ENCODE data around the gene GPD1L.
"Not testable (repeated sequence)": the region's sequence is repeated elsewhere in the genome, so short reads cannot be mapped to it uniquely, and the experiment has no call there.

Gene GPD1L

DNA sequence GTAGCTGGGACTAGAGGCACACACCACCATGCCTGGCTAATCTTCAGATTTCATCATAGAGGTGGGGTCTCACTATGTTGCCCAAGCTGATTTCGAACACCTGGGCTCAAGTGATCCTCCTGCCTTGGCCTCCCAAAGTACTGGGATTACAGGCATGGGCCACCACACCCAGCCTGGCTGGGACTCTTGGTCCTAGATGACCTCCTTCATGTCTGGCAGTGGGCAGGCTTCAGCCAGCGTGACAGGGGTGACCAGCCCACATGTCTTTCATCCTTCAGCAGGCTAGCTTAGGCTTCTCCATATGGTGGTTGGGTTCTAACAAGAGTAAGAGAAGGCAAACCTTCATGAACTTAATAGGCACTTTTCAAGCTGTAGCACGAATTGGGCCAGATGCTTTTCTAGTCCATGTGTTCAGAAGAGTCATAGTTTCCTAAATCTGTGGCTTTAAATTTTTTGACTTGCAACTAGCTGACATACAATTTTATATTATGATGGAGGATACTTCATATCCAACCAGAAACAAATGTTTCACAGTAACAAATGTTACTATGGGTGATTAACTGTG lies 7.6 kb downstream of the GPD1L start:
- no peak overlapping the region; the same call in 1 of the 2 replicates for H3K4me3 ChIP-seq (ENCODE audit: low read depth, low read length)
- TF ChIP-seq, protein P1, sequence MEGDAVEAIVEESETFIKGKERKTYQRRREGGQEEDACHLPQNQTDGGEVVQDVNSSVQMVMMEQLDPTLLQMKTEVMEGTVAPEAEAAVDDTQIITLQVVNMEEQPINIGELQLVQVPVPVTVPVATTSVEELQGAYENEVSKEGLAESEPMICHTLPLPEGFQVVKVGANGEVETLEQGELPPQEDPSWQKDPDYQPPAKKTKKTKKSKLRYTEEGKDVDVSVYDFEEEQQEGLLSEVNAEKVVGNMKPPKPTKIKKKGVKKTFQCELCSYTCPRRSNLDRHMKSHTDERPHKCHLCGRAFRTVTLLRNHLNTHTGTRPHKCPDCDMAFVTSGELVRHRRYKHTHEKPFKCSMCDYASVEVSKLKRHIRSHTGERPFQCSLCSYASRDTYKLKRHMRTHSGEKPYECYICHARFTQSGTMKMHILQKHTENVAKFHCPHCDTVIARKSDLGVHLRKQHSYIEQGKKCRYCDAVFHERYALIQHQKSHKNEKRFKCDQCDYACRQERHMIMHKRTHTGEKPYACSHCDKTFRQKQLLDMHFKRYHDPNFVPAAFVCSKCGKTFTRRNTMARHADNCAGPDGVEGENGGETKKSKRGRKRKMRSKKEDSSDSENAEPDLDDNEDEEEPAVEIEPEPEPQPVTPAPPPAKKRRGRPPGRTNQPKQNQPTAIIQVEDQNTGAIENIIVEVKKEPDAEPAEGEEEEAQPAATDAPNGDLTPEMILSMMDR (IDR thresholded peaks at IDR 0.05; ENCODE audit: low read depth, low read length, missing control alignments), result no peak
- no peak for DNase-seq (ENCODE audit: low read depth)

DNA sequence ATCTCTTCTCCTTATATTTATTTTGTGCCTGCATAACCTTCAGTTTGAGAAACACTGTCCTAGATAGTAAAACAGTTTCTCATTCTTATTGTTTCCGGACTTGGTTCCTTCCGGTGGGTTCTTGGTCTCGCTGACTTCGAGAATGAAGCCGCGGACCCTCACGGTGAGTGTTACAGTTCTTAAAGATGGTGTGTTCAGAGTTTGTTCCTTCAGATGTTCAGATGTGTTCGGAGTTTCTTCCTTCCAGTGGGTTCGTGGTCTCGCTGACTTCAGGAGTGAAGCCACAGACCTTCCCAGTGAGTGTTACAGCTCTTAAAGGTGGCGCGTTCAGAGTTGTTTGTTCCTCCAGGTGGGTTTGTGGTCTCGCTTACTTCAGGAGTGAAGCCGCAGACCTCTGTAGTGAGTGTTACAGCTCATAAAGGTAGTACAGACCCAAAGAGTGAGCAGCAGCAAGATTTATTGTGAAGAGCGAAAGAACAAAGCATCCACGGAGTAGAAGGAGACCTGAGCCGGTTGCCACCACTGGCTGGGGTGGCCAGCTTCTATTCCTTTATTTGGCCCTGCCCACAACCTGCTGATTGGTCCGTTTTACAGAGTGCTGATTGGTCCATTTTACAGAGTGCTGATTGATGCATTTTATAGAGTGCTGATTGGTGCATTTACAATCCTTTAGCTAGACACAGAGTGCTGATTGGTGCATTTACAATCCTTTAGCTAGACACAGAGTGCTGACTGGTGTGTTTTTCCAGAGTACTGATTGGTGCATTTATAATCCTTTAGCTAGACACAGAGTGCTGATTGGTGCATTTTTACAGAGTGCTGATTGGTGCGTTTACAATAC lies 8.3 kb downstream of the GPD1L start:
- H3K4me3 ChIP-seq (ENCODE audit: low read depth, low read length), result peak overlapping the region; percentile 28
- DNase-seq (ENCODE audit: low read depth), result not testable (repeated sequence)

DNA sequence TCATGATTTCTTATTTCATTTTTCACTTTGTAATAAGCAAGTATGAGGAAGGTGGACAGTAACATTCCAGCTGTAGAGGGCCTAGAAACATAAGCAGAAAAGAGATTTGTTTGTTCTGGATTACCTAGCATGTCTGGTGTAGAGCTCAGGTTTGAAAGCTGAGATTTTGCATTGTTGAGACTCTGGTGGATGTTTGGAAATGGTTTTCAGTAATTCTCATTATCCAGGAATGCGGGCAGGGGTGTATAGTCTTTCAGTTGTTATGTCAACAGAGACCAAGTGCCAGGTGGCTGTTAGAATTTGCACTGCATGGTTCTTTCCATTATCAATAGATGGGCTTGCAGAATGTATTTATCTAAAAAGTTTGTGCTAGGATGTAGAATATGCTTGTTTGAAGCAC lies 10.9 kb downstream of the GPD1L start:
- no peak overlapping the region for H3K4me3 ChIP-seq (ENCODE audit: low read depth, low read length)
- TF ChIP-seq, protein P1 (IDR thresholded peaks at IDR 0.05; ENCODE audit: low read depth, low read length, missing control alignments), result no peak
- no peak for DNase-seq (ENCODE audit: low read depth)

GRCh38 chr3:32118215-32118614 lies 11.8 kb downstream of the GPD1L start:
- DNase-seq (ENCODE audit: low read depth), result no peak
- TF ChIP-seq, protein P1 (IDR thresholded peaks at IDR 0.05; ENCODE audit: low read depth, low read length, missing control alignments), result no peak
- no peak overlapping the region for H3K4me3 ChIP-seq (ENCODE audit: low read depth, low read length)

GRCh38 chr3:32120471-32120870 lies 14.1 kb downstream of the GPD1L start:
- DNase-seq (ENCODE audit: low read depth), result no peak
- TF ChIP-seq, protein P1 (IDR thresholded peaks at IDR 0.05; ENCODE audit: low read depth, low read length, missing control alignments), result no peak
- no peak overlapping the region for H3K4me3 ChIP-seq (ENCODE audit: low read depth, low read length)

DNA sequence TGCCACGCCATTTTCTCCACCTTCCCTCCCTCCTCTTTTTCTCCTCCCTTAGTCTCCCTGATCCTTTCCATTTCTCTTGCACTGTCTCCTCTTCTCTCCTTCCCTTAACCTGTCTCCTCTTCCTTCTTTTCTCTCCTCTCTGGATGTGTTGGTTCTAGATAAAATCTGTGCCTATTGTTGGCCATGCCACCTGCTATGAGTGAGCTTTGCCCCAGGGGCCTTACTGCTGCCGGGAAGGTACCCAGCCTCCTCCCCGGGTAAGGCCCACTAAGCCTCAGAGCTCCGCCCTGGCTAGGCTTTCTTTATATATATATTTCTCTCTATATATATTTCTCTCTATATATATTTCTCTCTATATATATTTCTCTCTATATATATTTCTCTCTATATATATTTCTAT lies 14.7 kb downstream of the GPD1L start:
- DNase-seq (ENCODE audit: low read depth), result no peak
- H3K4me3 ChIP-seq (ENCODE audit: low read depth, low read length), result no peak overlapping the region
- TF ChIP-seq, protein P1 (IDR thresholded peaks at IDR 0.05; ENCODE audit: low read depth, low read length, missing control alignments), result no peak

GRCh38 chr3:32123620-32124019 lies 17.2 kb downstream of the GPD1L start:
- TF ChIP-seq, protein P1 (IDR thresholded peaks at IDR 0.05; ENCODE audit: low read depth, low read length, missing control alignments), result no peak
- no peak for DNase-seq (ENCODE audit: low read depth)
- H3K4me3 ChIP-seq (ENCODE audit: low read depth, low read length), result no peak overlapping the region

All from GM12864 (cell line).